Measurements from ENCODE around the gene CREB5. TPM values are rescaled to one million over a fixed set of nuclear protein-coding genes. Genes with fewer than 3 reads are reported as not detected.

The CREB5 gene
- total and polyA plus RNA-seq, 2 donors from 2014 or later: 3.4 to 27.2 TPM

DNA sequence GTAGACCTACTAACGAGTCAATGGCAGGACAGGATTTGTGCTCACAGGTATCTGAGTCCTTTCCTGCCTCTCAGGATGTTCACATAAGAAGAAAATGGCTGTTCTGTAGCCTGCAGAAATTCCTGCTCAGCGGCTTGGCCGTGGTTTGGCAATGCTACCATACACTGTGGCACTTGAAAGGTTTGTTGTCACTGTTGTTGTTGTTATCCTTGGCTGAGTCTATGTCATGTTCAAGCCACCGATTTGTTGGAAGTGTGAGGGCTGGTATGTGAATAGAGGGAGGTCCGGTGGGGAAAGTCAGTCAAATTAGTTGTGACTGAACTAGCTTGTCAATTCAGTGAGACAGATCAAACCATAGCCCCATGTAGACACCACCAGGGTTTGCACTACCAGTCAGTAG is 345.9 kb downstream of the CREB5 start:
- Histone ChIP-seq H3K4me3 (ENCODE audit: low read length in 3 of 3) (no peak overlapping the region), H3K36me3 (ENCODE audit: control insufficient read depth in 2 of 3, insufficient read depth in 3 of 3, low read length in 3 of 3) (no peaks in the 10 kb centered on the region), H3K9me3 (ENCODE audit: control insufficient read depth in 2 of 3, insufficient read depth in 1 of 3, low read length in 3 of 3) (no peaks in the 10 kb centered on the region), H3K9ac (ENCODE audit: low read length in 3 of 3) (no peak overlapping the region), H3K4me1 (ENCODE audit: control insufficient read depth in 2 of 3, insufficient read depth in 2 of 3, low read depth in 1 of 3, low read length in 3 of 3) (peaks cover 0 to 4% (median 0%) of the 10 kb centered on the region in 3 donors), H3K27ac (ENCODE audit: low read depth in 2 of 2, low read length in 2 of 2) (no peak overlapping the region), H3K27me3 (ENCODE audit: control insufficient read depth, insufficient read depth, low read length) (no peaks in the 10 kb centered on the region)
- intact Hi-C loops (cut with DNase I): no loop called here
- FAIRE-seq (no peak), DNase-seq (no peak)
- TF ChIP-seq, protein P1, sequence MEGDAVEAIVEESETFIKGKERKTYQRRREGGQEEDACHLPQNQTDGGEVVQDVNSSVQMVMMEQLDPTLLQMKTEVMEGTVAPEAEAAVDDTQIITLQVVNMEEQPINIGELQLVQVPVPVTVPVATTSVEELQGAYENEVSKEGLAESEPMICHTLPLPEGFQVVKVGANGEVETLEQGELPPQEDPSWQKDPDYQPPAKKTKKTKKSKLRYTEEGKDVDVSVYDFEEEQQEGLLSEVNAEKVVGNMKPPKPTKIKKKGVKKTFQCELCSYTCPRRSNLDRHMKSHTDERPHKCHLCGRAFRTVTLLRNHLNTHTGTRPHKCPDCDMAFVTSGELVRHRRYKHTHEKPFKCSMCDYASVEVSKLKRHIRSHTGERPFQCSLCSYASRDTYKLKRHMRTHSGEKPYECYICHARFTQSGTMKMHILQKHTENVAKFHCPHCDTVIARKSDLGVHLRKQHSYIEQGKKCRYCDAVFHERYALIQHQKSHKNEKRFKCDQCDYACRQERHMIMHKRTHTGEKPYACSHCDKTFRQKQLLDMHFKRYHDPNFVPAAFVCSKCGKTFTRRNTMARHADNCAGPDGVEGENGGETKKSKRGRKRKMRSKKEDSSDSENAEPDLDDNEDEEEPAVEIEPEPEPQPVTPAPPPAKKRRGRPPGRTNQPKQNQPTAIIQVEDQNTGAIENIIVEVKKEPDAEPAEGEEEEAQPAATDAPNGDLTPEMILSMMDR (IDR thresholded peaks at IDR 0.05; ENCODE audit: borderline replicate concordance, extremely low read depth, insufficient read depth): no peak

DNA sequence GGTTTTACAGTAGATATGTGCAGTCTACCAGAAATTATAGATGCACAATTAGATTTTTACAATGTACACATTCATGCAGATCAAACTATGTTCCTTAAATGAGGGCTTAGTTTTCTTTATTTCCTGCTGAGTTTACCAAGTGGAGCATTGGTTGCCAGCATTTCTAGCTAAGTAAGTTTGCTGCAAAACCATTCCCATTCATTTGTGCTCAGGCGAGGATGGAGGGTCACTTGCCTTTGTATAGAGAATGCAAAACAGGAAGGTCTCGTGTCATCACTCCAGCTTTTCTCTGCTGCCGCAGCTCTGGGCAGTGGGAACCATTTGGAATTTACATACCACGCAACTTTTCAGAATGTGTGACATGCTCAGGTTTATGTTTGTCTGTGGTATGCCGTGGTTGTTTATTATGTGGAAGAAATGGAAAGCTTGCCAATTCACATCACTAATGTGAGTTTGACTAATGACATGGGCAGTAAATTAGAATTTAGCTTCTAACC is 347.2 kb downstream of the CREB5 start:
- no peaks in the 10 kb centered on the region for H3K9me3 ChIP-seq (ENCODE audit: control insufficient read depth in 2 of 3, insufficient read depth in 1 of 3, low read length in 3 of 3)
- TF ChIP-seq, protein P1 (IDR thresholded peaks at IDR 0.05; ENCODE audit: borderline replicate concordance, extremely low read depth, insufficient read depth): no peak
- no peaks in the 10 kb centered on the region for H3K27me3 ChIP-seq (ENCODE audit: control insufficient read depth, insufficient read depth, low read length)
- H3K4me1 ChIP-seq (ENCODE audit: control insufficient read depth in 2 of 3, insufficient read depth in 2 of 3, low read depth in 1 of 3, low read length in 3 of 3): peaks cover 0 to 4% (median 0%) of the 10 kb centered on the region in 3 donors
- H3K4me3 ChIP-seq (ENCODE audit: low read length in 3 of 3): no peak overlapping the region
- no peak for DNase-seq
- H3K27ac ChIP-seq (ENCODE audit: low read depth in 2 of 2, low read length in 2 of 2): no peak overlapping the region
- H3K36me3 ChIP-seq (ENCODE audit: control insufficient read depth in 2 of 3, insufficient read depth in 3 of 3, low read length in 3 of 3): no peaks in the 10 kb centered on the region
- intact Hi-C loops (cut with DNase I): no loop called here
- FAIRE-seq: no peak
- H3K9ac ChIP-seq (ENCODE audit: low read length in 3 of 3): no peak overlapping the region

DNA sequence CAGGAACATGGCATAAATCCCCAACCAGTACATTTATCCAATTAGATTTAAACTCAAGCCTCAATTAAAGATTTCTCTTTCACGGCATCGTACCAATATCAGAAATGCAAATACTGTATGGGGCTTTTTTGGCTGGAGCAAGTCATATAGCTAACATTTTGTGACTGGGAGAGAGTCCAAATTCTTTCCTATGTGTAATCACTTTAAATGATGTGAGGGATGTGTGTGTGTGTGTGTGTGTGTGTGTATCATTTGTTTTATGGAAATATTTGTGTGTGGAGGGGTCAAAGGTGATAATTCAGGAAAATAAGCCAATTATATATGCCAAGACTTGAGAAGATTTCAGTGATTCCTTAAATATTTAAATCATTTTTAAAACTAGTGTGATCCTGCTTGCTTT is 349.2 kb downstream of the CREB5 start:
- FAIRE-seq (no peak), DNase-seq (peak in 1 of 5 donors; percentile 45)
- Histone ChIP-seq H3K4me3 (ENCODE audit: low read length in 3 of 3) (no peak overlapping the region), H3K9ac (ENCODE audit: low read length in 3 of 3) (no peak overlapping the region), H3K27ac (ENCODE audit: low read depth in 2 of 2, low read length in 2 of 2) (no peak overlapping the region), H3K36me3 (ENCODE audit: control insufficient read depth in 2 of 3, insufficient read depth in 3 of 3, low read length in 3 of 3) (no peaks in the 10 kb centered on the region), H3K27me3 (ENCODE audit: control insufficient read depth, insufficient read depth, low read length) (no peaks in the 10 kb centered on the region), H3K4me1 (ENCODE audit: control insufficient read depth in 2 of 3, insufficient read depth in 2 of 3, low read depth in 1 of 3, low read length in 3 of 3) (peaks cover 0 to 4% (median 0%) of the 10 kb centered on the region in 3 donors), H3K9me3 (ENCODE audit: control insufficient read depth in 2 of 3, insufficient read depth in 1 of 3, low read length in 3 of 3) (no peaks in the 10 kb centered on the region)
- intact Hi-C loops (cut with DNase I): no loop called here
- TF ChIP-seq, protein P1 (IDR thresholded peaks at IDR 0.05; ENCODE audit: borderline replicate concordance, extremely low read depth, insufficient read depth): no peak

DNA sequence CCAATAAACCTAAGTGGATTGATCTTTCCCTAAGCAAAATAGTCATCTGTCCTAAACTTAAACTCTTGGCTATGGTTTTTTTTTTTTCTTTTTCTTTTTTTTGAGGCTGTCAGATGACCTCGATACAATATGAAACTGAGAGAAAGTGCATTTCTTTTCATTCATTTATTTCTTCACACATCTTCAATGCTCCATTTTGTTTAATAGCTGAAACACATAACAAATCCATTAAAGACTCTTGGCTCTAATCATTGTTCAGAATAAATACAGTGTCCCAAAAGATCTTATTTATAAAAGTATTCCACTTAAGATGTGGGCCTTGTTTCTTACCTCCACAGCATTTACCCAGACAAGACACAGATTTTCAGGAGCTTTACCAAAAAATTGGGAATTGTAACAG is 350.3 kb downstream of the CREB5 start:
- no peaks in the 10 kb centered on the region for H3K9me3 ChIP-seq (ENCODE audit: control insufficient read depth in 2 of 3, insufficient read depth in 1 of 3, low read length in 3 of 3)
- intact Hi-C loops (cut with DNase I): no loop called here
- H3K36me3 ChIP-seq (ENCODE audit: control insufficient read depth in 2 of 3, insufficient read depth in 3 of 3, low read length in 3 of 3): no peaks in the 10 kb centered on the region
- FAIRE-seq (no peak), DNase-seq (no peak)
- H3K4me3 ChIP-seq (ENCODE audit: low read length in 3 of 3): no peak overlapping the region
- peaks cover 0 to 4% (median 0%) of the 10 kb centered on the region in 3 donors for H3K4me1 ChIP-seq (ENCODE audit: control insufficient read depth in 2 of 3, insufficient read depth in 2 of 3, low read depth in 1 of 3, low read length in 3 of 3)
- TF ChIP-seq, protein P1 (IDR thresholded peaks at IDR 0.05; ENCODE audit: borderline replicate concordance, extremely low read depth, insufficient read depth): no peak
- no peak overlapping the region for H3K27ac ChIP-seq (ENCODE audit: low read depth in 2 of 2, low read length in 2 of 2)
- no peaks in the 10 kb centered on the region for H3K27me3 ChIP-seq (ENCODE audit: control insufficient read depth, insufficient read depth, low read length)
- H3K9ac ChIP-seq (ENCODE audit: low read length in 3 of 3): no peak overlapping the region
